Measurements from ENCODE around the gene ZNF98. TPM values are rescaled to one million over a fixed set of nuclear protein-coding genes. Genes with fewer than 3 reads are reported as not detected.

The ZNF98 gene
- total and polyA plus RNA-seq, 4 donors = 0.07 to 0.75 (median 0.18) TPM

GRCh38 chr19:22427960-22428913, 6.1 kb upstream of the ZNF98 start:
- no peak overlapping the region for H3K9ac ChIP-seq (ENCODE audit: low read depth in 1 of 2, low read length in 2 of 2)
- no peak for DNase-seq (ENCODE audit: low spot score)
- no peaks in the 10 kb centered on the region for H3K36me3 ChIP-seq (ENCODE audit: control insufficient read depth in 4 of 4, insufficient read depth in 3 of 4, low read depth in 1 of 4, low read length in 3 of 4)
- H3K27me3 ChIP-seq (ENCODE audit: control insufficient read depth in 4 of 4, insufficient read depth in 4 of 4, low read length in 3 of 4) = no peaks in the 10 kb centered on the region
- no peak overlapping the region for H3K27ac ChIP-seq (ENCODE audit: low read depth in 1 of 2, low read length in 2 of 2)
- H3K9me3 ChIP-seq (ENCODE audit: control insufficient read depth in 4 of 4, low read length in 3 of 4) = peaks cover 2 to 19% (median 8%) of the 10 kb centered on the region in 4 donors
- TF ChIP-seq FOXA2 (IDR thresholded peaks at IDR 0.05) = no peak
- TF ChIP-seq MAX (IDR thresholded peaks at IDR 0.05) = no peak
- TF ChIP-seq ATF3 (IDR thresholded peaks at IDR 0.05) = no peak
- TF ChIP-seq CTCF (IDR thresholded peaks at IDR 0.05; ENCODE audit: low read depth, low read length, missing input control) = no peak
- no peak for TF ChIP-seq JUND (IDR thresholded peaks at IDR 0.05)
- no peak for TF ChIP-seq RAD21 (IDR thresholded peaks at IDR 0.05)
- no peak for TF ChIP-seq HNF4A (conservative IDR thresholded peaks at IDR 0.05)
- TF ChIP-seq REST (IDR thresholded peaks at IDR 0.05) = no peak
- no peak for TF ChIP-seq NR2F2 (IDR thresholded peaks at IDR 0.05)
- WGBS = 7% methylated on average over 60 of the region's 60 CpGs
- H3K4me3 ChIP-seq (ENCODE audit: low read depth in 1 of 3, low read length in 3 of 3) = peak overlapping the region in 1 of 3 donors; percentile 14
- no peaks in the 10 kb centered on the region for H3K4me1 ChIP-seq (ENCODE audit: control insufficient read depth in 4 of 4, insufficient read depth in 4 of 4, low read length in 3 of 4)

GRCh38 chr19:22427547-22427946, 5.4 kb upstream of the ZNF98 start:
- H3K4me3 ChIP-seq (ENCODE audit: low read depth in 1 of 3, low read length in 3 of 3) = peak overlapping the region in 1 of 3 donors; percentile 14
- H3K9ac ChIP-seq (ENCODE audit: low read depth in 1 of 2, low read length in 2 of 2) = no peak overlapping the region
- no peaks in the 10 kb centered on the region for H3K4me1 ChIP-seq (ENCODE audit: control insufficient read depth in 4 of 4, insufficient read depth in 4 of 4, low read length in 3 of 4)
- no peaks in the 10 kb centered on the region for H3K36me3 ChIP-seq (ENCODE audit: control insufficient read depth in 4 of 4, insufficient read depth in 3 of 4, low read depth in 1 of 4, low read length in 3 of 4)
- no peaks in the 10 kb centered on the region for H3K27me3 ChIP-seq (ENCODE audit: control insufficient read depth in 4 of 4, insufficient read depth in 4 of 4, low read length in 3 of 4)
- 9% methylated on average over 19 of the region's 19 CpGs for WGBS
- no peak overlapping the region for H3K27ac ChIP-seq (ENCODE audit: low read depth in 1 of 2, low read length in 2 of 2)
- H3K9me3 ChIP-seq (ENCODE audit: control insufficient read depth in 4 of 4, low read length in 3 of 4) = peaks cover 2 to 19% (median 9%) of the 10 kb centered on the region in 4 donors
- DNase-seq (ENCODE audit: low spot score) = no peak
- TF ChIP-seq SP1 (IDR thresholded peaks at IDR 0.05) (no peak), YY1 (IDR thresholded peaks at IDR 0.05) (no peak), HNF4A (conservative IDR thresholded peaks at IDR 0.05) (no peak), JUND (IDR thresholded peaks at IDR 0.05) (no peak), FOXA1 (IDR thresholded peaks at IDR 0.05) (no peak), RXRA (IDR thresholded peaks at IDR 0.05) (no peak), NR2F2 (IDR thresholded peaks at IDR 0.05) (no peak), GABPA (IDR thresholded peaks at IDR 0.05 in 1 of 2, conservative IDR thresholded peaks at IDR 0.05 in 1 of 2) (no peak), ATF3 (IDR thresholded peaks at IDR 0.05) (no peak), CTCF (IDR thresholded peaks at IDR 0.05; ENCODE audit: low read depth, low read length, missing input control) (no peak), ZBTB33 (IDR thresholded peaks at IDR 0.05) (no peak), HNF4G (IDR thresholded peaks at IDR 0.05) (no peak)
